GM12878 (cell line): Measurements from ENCODE around the gene KIF6. TPM values are rescaled to one million over a fixed set of nuclear protein-coding genes. Genes with fewer than 3 reads are reported as not detected.

Source experiments
- CHD4 ChIP-seq: fragments of 200-600 bp; sonication (generic); IDR thresholded peaks from 2 replicates; pipeline ENCODE4 v1.6.1; 2016; ENCODE audit warnings: mild to moderate bottlenecking
- FOS ChIP-seq: IDR thresholded peaks from 3 replicates; pipeline ENCODE4 v1.6.1; 2011; ENCODE audit warnings: borderline replicate concordance; ENCODE audit not compliant: insufficient read length; ENCODE audit errors: extremely low read depth
- HDGF ChIP-seq: fragments of 450-650 bp; IDR thresholded peaks from 2 replicates; pipeline ENCODE4 v1.6.1; 2016; ENCODE audit warnings: antibody characterized with exemption
- MYC ChIP-seq: IDR thresholded peaks from 2 replicates; pipeline ENCODE4 v1.6.1; 2011; ENCODE audit warnings: mild to moderate bottlenecking, low read length, moderate library complexity, inconsistent platforms; ENCODE audit not compliant: insufficient read depth, insufficient replicate concordance, insufficient read length, severe bottlenecking
- NFIC ChIP-seq: IDR thresholded peaks from 2 replicates; pipeline ENCODE4 v1.6.1; 2012; ENCODE audit warnings: low read depth, mild to moderate bottlenecking, inconsistent platforms, low read length, moderate library complexity
- NRF1 ChIP-seq: conservative IDR thresholded peaks from 2 replicates; pipeline ENCODE4 v1.6.1; 2011; ENCODE audit warnings: mild to moderate bottlenecking, low read depth, low read length, improper control_type of control experiment
- SMC3 ChIP-seq: IDR thresholded peaks from 2 replicates; pipeline ENCODE4 v1.6.1; 2011; ENCODE audit warnings: low read length, improper control_type of control experiment, borderline replicate concordance
- SP1 ChIP-seq: IDR thresholded peaks from one replicate; pipeline ENCODE4 v1.6.1; 2011; ENCODE audit warnings: low read depth, low read length
- SREBF2 ChIP-seq: IDR thresholded peaks from 2 replicates; pipeline ENCODE4 v1.6.1; 2012; ENCODE audit warnings: mild to moderate bottlenecking, low read length
- ZZZ3 ChIP-seq: IDR thresholded peaks from 2 replicates; pipeline ENCODE4 v1.6.1; 2011; ENCODE audit warnings: low read depth; ENCODE audit not compliant: control insufficient read depth, insufficient read length
- polyA plus RNA-seq, 11 experiments: library from polyadenylated mRNA; depleted of rRNA in 4 of 11; unstranded in 6 of 11; stranded (reverse) in 5 of 11; fragments of >200 nt; fragmentation: Nextera tagmentation in 4 of 11; fragmentation: Illumina TruSeq in 1 of 11; extraction: Ambion mirVana in 4 of 11; extraction: Trizol in 1 of 11; gene quantifications; 1 replicate in 1 of 11; 2 replicates in 10 of 11; pipeline versions ENCODE4 v1.2.1 to v1.2.3, GENCODE V29; 2011 to 2016; ENCODE audit warnings: inconsistent platforms in 2 of 11, missing spikeins in 2 of 11, low read depth in 1 of 11
- total RNA-seq, 4 experiments: library from RNA; depleted of rRNA in 3 of 4; stranded (reverse); fragments of >200 nt in 3 of 4; fragmentation: Illumina TruSeq in 1 of 4; extraction: Trizol in 1 of 4; gene quantifications; 2 replicates each; pipeline versions ENCODE4 v1.2.1 to v1.2.3, GENCODE V29; 2013 to 2021
- TF ChIP-seq, protein P1 (sequence below): IDR thresholded peaks from 2 replicates; pipeline ENCODE4 v1.6.1; 2012; ENCODE audit warnings: improper control_type of control experiment, low read depth, low read length; ENCODE audit not compliant: insufficient replicate concordance
- TF ChIP-seq, protein P2 (sequence below): IDR thresholded peaks from 2 replicates; pipeline ENCODE4 v1.6.1; 2011; ENCODE audit warnings: mild to moderate bottlenecking, low read depth, low read length, moderate library complexity; ENCODE audit not compliant: insufficient replicate concordance
- TF ChIP-seq, protein P3 (sequence below): fragments of 450-650 bp; IDR thresholded peaks from 2 replicates; pipeline ENCODE4 v1.6.1; 2017; ENCODE audit warnings: antibody characterized with exemption, mild to moderate bottlenecking, moderate library complexity
- TF ChIP-seq, protein P4 (sequence below): fragments of 450-650 bp; IDR thresholded peaks from 2 replicates; pipeline ENCODE4 v1.6.1; 2017; ENCODE audit warnings: mild to moderate bottlenecking, moderate library complexity

Gene KIF6
- total and polyA plus RNA-seq, 10 of the 15 experiments (the other 5 are each of a cell fraction or from before 2014, with no cell fraction given): 0.09 to 1.0 (median 0.28) TPM

DNA sequence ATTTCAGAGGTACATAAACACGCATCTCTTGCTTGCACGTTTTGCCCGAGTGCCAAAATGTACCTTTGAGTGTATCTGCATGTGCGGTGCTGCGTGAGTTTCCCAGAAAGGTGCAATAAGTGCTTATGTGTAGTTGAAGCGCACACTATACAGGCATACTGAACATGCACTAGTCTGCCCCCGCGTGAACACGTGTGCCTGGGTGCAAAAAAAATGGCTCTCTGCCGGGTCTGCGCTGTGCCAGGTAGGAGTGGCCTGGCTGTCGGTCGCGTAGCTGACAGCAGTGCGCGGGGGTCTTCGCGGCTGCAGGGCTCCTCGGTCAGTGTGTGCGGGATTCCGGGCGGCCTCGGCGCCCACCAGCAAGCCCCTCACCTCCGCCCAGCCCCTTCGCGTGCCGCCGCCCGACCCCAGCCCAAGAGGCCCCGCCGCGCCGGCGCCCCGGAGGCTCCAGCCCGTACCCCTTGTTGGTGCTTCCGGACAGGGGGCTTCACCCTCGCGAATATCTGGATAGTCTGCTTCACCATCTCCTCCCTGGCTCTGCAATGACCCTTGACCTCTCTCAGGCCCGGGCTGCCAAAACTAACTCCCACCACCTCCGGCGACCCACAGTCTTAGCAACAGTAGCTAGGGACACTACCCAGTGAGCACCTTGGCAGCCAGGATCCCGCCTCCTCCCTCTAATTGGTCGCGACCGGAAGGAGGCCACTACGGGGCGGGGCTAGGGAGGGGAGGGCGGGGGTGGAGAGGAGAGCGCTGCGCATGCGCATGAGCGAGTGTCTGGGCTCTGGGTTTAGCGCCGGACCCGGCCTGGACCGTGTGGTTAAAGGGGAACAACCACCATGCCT is at the start of gene KIF6 (continued):
- TF ChIP-seq, protein P1, sequence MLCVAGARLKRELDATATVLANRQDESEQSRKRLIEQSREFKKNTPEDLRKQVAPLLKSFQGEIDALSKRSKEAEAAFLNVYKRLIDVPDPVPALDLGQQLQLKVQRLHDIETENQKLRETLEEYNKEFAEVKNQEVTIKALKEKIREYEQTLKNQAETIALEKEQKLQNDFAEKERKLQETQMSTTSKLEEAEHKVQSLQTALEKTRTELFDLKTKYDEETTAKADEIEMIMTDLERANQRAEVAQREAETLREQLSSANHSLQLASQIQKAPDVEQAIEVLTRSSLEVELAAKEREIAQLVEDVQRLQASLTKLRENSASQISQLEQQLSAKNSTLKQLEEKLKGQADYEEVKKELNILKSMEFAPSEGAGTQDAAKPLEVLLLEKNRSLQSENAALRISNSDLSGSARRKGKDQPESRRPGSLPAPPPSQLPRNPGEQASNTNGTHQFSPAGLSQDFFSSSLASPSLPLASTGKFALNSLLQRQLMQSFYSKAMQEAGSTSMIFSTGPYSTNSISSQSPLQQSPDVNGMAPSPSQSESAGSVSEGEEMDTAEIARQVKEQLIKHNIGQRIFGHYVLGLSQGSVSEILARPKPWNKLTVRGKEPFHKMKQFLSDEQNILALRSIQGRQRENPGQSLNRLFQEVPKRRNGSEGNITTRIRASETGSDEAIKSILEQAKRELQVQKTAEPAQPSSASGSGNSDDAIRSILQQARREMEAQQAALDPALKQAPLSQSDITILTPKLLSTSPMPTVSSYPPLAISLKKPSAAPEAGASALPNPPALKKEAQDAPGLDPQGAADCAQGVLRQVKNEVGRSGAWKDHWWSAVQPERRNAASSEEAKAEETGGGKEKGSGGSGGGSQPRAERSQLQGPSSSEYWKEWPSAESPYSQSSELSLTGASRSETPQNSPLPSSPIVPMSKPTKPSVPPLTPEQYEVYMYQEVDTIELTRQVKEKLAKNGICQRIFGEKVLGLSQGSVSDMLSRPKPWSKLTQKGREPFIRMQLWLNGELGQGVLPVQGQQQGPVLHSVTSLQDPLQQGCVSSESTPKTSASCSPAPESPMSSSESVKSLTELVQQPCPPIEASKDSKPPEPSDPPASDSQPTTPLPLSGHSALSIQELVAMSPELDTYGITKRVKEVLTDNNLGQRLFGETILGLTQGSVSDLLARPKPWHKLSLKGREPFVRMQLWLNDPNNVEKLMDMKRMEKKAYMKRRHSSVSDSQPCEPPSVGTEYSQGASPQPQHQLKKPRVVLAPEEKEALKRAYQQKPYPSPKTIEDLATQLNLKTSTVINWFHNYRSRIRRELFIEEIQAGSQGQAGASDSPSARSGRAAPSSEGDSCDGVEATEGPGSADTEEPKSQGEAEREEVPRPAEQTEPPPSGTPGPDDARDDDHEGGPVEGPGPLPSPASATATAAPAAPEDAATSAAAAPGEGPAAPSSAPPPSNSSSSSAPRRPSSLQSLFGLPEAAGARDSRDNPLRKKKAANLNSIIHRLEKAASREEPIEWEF: no peak
- TF ChIP-seq SMC3 (no peak), MYC (no peak), SREBF2 (no peak), FOS (no peak), NRF1 (peak; percentile 70), ZZZ3 (no peak), NFIC (no peak), SP1 (no peak), CHD4 (no peak), HDGF (no peak)
- TF ChIP-seq, protein P2, sequence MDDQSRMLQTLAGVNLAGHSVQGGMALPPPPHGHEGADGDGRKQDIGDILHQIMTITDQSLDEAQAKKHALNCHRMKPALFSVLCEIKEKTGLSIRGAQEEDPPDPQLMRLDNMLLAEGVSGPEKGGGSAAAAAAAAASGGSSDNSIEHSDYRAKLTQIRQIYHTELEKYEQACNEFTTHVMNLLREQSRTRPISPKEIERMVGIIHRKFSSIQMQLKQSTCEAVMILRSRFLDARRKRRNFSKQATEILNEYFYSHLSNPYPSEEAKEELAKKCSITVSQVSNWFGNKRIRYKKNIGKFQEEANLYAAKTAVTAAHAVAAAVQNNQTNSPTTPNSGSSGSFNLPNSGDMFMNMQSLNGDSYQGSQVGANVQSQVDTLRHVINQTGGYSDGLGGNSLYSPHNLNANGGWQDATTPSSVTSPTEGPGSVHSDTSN: no peak
- TF ChIP-seq, protein P3, sequence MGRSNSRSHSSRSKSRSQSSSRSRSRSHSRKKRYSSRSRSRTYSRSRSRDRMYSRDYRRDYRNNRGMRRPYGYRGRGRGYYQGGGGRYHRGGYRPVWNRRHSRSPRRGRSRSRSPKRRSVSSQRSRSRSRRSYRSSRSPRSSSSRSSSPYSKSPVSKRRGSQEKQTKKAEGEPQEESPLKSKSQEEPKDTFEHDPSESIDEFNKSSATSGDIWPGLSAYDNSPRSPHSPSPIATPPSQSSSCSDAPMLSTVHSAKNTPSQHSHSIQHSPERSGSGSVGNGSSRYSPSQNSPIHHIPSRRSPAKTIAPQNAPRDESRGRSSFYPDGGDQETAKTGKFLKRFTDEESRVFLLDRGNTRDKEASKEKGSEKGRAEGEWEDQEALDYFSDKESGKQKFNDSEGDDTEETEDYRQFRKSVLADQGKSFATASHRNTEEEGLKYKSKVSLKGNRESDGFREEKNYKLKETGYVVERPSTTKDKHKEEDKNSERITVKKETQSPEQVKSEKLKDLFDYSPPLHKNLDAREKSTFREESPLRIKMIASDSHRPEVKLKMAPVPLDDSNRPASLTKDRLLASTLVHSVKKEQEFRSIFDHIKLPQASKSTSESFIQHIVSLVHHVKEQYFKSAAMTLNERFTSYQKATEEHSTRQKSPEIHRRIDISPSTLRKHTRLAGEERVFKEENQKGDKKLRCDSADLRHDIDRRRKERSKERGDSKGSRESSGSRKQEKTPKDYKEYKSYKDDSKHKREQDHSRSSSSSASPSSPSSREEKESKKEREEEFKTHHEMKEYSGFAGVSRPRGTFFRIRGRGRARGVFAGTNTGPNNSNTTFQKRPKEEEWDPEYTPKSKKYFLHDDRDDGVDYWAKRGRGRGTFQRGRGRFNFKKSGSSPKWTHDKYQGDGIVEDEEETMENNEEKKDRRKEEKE: no peak
- TF ChIP-seq, protein P4, sequence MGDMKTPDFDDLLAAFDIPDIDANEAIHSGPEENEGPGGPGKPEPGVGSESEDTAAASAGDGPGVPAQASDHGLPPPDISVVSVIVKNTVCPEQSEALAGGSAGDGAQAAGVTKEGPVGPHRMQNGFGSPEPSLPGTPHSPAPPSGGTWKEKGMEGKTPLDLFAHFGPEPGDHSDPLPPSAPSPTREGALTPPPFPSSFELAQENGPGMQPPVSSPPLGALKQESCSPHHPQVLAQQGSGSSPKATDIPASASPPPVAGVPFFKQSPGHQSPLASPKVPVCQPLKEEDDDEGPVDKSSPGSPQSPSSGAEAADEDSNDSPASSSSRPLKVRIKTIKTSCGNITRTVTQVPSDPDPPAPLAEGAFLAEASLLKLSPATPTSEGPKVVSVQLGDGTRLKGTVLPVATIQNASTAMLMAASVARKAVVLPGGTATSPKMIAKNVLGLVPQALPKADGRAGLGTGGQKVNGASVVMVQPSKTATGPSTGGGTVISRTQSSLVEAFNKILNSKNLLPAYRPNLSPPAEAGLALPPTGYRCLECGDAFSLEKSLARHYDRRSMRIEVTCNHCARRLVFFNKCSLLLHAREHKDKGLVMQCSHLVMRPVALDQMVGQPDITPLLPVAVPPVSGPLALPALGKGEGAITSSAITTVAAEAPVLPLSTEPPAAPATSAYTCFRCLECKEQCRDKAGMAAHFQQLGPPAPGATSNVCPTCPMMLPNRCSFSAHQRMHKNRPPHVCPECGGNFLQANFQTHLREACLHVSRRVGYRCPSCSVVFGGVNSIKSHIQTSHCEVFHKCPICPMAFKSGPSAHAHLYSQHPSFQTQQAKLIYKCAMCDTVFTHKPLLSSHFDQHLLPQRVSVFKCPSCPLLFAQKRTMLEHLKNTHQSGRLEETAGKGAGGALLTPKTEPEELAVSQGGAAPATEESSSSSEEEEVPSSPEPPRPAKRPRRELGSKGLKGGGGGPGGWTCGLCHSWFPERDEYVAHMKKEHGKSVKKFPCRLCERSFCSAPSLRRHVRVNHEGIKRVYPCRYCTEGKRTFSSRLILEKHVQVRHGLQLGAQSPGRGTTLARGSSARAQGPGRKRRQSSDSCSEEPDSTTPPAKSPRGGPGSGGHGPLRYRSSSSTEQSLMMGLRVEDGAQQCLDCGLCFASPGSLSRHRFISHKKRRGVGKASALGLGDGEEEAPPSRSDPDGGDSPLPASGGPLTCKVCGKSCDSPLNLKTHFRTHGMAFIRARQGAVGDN: 0 out of 2 replicates have a peak, but pooled peaks have one; percentile 45
